OCI-LY3 (cell line): ENCODE measurements around the gene SUSD4.

Experiments
- H2AFZ ChIP-seq: fragments of 200-600, 300-600 bp; shearing (Covaris generic); 2 replicates; pipeline ENCODE4 v1.6.0; 2014; ENCODE audit warnings: antibody characterized with exemption, low read depth, low read length
- H3K27ac ChIP-seq: fragments of 200-600, 300-600 bp; sonication (generic); 2 replicates; pipeline ENCODE4 v1.5.1; 2014; ENCODE audit warnings: mild to moderate bottlenecking, low read length, moderate library complexity, mixed read lengths
- H3K27me3 ChIP-seq: fragments of 200-600, 300-600 bp; sonication (generic); 2 replicates; pipeline ENCODE4 v1.6.1; 2014; ENCODE audit warnings: low read depth, low read length, mixed read lengths
- H3K36me3 ChIP-seq: fragments of 200-600, 300-600 bp; sonication (generic); replicated peaks from 2 replicates; pipeline ENCODE3; 2014; ENCODE audit warnings: low read depth, low read length, mixed read lengths
- H3K4me1 ChIP-seq: fragments of 300-600, 200-600 bp; sonication (generic); 2 replicates; pipeline ENCODE4 v1.6.1; 2014; ENCODE audit warnings: low read length, mixed read lengths
- H3K4me2 ChIP-seq: fragments of 200-600, 300-600 bp; sonication (generic); 2 replicates; pipeline ENCODE4 v1.6.1; 2014; ENCODE audit warnings: low read length, mixed read lengths
- H3K4me3 ChIP-seq: fragments of 300-600, 200-600 bp; sonication (generic); 2 replicates; pipeline ENCODE4 v1.5.1; 2014; ENCODE audit warnings: antibody characterized with exemption, mild to moderate bottlenecking, low read length, moderate library complexity
- H3K79me2 ChIP-seq: fragments of 300-600, 200-600 bp; shearing (Covaris generic); 2 replicates; pipeline ENCODE4 v1.6.1; 2014; ENCODE audit warnings: mild to moderate bottlenecking, low read length, mixed read lengths
- H3K9ac ChIP-seq: fragments of 300-600, 200-600 bp; shearing (Covaris generic); 2 replicates; pipeline ENCODE4 v1.6.0; 2014; ENCODE audit warnings: mild to moderate bottlenecking, low read length, moderate library complexity
- H3K9me3 ChIP-seq: fragments of 200-600, 300-600 bp; shearing (Covaris generic); 2 replicates; pipeline ENCODE4 v1.6.1; 2014; ENCODE audit warnings: low read length, mixed read lengths; ENCODE audit not compliant: insufficient read depth
- H4K20me1 ChIP-seq: fragments of 200-600, 300-600 bp; sonication (generic); 2 replicates; pipeline ENCODE4 v1.6.1; 2016; ENCODE audit warnings: low read length, mixed read lengths; ENCODE audit not compliant: insufficient read depth
- EZH2phosphoT487 ChIP-seq: fragments of 200-600 bp; shearing (Covaris generic); IDR thresholded peaks from 2 replicates; pipeline ENCODE4 v1.6.1; 2018; ENCODE audit warnings: antibody characterized with exemption, mixed run types, low read depth
- TF ChIP-seq, protein P1 (sequence below): fragments of 200-600, 300-600 bp; sonication (generic); IDR thresholded peaks from 2 replicates; pipeline ENCODE4 v1.5.1; 2014; ENCODE audit warnings: antibody characterized with exemption, low read length, low read depth

SUSD4 gene

GRCh38 chr1:223308136-223308535 is 55.8 kb downstream of the SUSD4 start:
- Histone ChIP-seq H3K36me3 (no peaks in the 10 kb centered on the region), H2AFZ (no peak overlapping the region), H3K27me3 (peaks cover 4% of the 10 kb centered on the region; the same call in 1 of the 2 replicates), H3K9ac (no peak overlapping the region), H3K4me2 (no peak overlapping the region), H3K4me3 (no peak overlapping the region), H3K79me2 (no peaks in the 10 kb centered on the region), H3K4me1 (no peaks in the 10 kb centered on the region), H4K20me1 (no peaks in the 10 kb centered on the region), H3K9me3 (no peaks in the 10 kb centered on the region), H3K27ac (no peak overlapping the region)
- TF ChIP-seq EZH2phosphoT487, result no peak
- TF ChIP-seq, protein P1, sequence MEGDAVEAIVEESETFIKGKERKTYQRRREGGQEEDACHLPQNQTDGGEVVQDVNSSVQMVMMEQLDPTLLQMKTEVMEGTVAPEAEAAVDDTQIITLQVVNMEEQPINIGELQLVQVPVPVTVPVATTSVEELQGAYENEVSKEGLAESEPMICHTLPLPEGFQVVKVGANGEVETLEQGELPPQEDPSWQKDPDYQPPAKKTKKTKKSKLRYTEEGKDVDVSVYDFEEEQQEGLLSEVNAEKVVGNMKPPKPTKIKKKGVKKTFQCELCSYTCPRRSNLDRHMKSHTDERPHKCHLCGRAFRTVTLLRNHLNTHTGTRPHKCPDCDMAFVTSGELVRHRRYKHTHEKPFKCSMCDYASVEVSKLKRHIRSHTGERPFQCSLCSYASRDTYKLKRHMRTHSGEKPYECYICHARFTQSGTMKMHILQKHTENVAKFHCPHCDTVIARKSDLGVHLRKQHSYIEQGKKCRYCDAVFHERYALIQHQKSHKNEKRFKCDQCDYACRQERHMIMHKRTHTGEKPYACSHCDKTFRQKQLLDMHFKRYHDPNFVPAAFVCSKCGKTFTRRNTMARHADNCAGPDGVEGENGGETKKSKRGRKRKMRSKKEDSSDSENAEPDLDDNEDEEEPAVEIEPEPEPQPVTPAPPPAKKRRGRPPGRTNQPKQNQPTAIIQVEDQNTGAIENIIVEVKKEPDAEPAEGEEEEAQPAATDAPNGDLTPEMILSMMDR, result no peak

GRCh38 chr1:223307544-223307943 is 56.4 kb downstream of the SUSD4 start:
- no peaks in the 10 kb centered on the region for H3K79me2 ChIP-seq
- no peak overlapping the region for H3K9ac ChIP-seq
- no peaks in the 10 kb centered on the region for H3K36me3 ChIP-seq
- H3K4me3 ChIP-seq, result no peak overlapping the region
- H3K27me3 ChIP-seq, result peaks cover 4% of the 10 kb centered on the region; the same call in 1 of the 2 replicates
- H2AFZ ChIP-seq, result no peak overlapping the region
- no peak for TF ChIP-seq EZH2phosphoT487
- 0 out of 2 replicates have a peak, but pooled peaks cover 1% of the 10 kb centered on the region for H3K9me3 ChIP-seq
- H3K4me2 ChIP-seq, result no peak overlapping the region
- no peaks in the 10 kb centered on the region for H4K20me1 ChIP-seq
- no peaks in the 10 kb centered on the region for H3K4me1 ChIP-seq
- no peak overlapping the region for H3K27ac ChIP-seq

- Histone ChIP-seq H3K9ac (no peak overlapping the region), H3K4me1 (no peaks in the 10 kb centered on the region), H4K20me1 (no peaks in the 10 kb centered on the region), H3K4me2 (no peak overlapping the region), H3K27ac (no peak overlapping the region), H3K4me3 (no peak overlapping the region), H2AFZ (no peak overlapping the region), H3K79me2 (no peaks in the 10 kb centered on the region), H3K9me3 (0 out of 2 replicates have a peak, but pooled peaks cover 3% of the 10 kb centered on the region), H3K36me3 (no peaks in the 10 kb centered on the region), H3K27me3 (peaks cover 12% of the 10 kb centered on the region)
- TF ChIP-seq, protein P1, result no peak
- TF ChIP-seq EZH2phosphoT487, result no peak
These were observed 59.0 kb downstream of the SUSD4 start for GRCh38 chr1:223304931-223305330.

GRCh38 chr1:223301371-223301770 is 62.6 kb downstream of the SUSD4 start:
- Histone ChIP-seq H2AFZ (no peak overlapping the region), H3K36me3 (no peaks in the 10 kb centered on the region), H3K4me2 (no peak overlapping the region), H3K9me3 (0 out of 2 replicates have a peak, but pooled peaks cover 3% of the 10 kb centered on the region), H3K27me3 (peaks cover 20% of the 10 kb centered on the region), H3K9ac (no peak overlapping the region), H3K4me3 (no peak overlapping the region), H3K79me2 (no peaks in the 10 kb centered on the region), H3K4me1 (no peaks in the 10 kb centered on the region), H4K20me1 (no peaks in the 10 kb centered on the region), H3K27ac (no peak overlapping the region)
- TF ChIP-seq, protein P1, result no peak
- TF ChIP-seq EZH2phosphoT487, result no peak
